MCF 10A (cell line): ENCODE measurements around the gene ANO4. TPM values are rescaled to one million over a fixed set of nuclear protein-coding genes. Genes with fewer than 3 reads are reported as not detected.

Source experiments
- BruUV-seq: library from RNA; stranded (reverse); fragments of 400-500 nt; replicated peaks from 2 replicates; lab custom pipeline; 2021; lab: Mats Ljungman, UMichigan
- CTCF ChIA-PET: fragments of 300-600 bp; sonication (Branson Sonifier 250); formaldehyde crosslinking; extraction: SDS; loops from one replicate; lab custom pipeline; 2021; ENCODE audit warnings: antibody characterized with exemption, inconsistent platforms; lab: Yijun Ruan, JAX
- POLR2A ChIA-PET: fragments of 300-600, 350-650 bp; sonication (Branson Sonifier 250); formaldehyde crosslinking; extraction: SDS; loops from one replicate; lab custom pipeline; 2020; ENCODE audit warnings: antibody characterized with exemption, inconsistent platforms; lab: Yijun Ruan, JAX
- DNase-seq: peaks from one replicate; pipeline ENCODE4 v3.0.0-alpha.2; 2018; ENCODE audit not compliant: unreplicated experiment
- H3K27ac Mint-ChIP-seq: one replicate; pipeline ENCODE4 v1.8.0; 2022; ENCODE audit warnings: mild to moderate bottlenecking, low read depth, mixed read lengths; ENCODE audit not compliant: unreplicated experiment
- H3K27me3 Mint-ChIP-seq: one replicate; pipeline ENCODE4 v1.8.0; 2022; ENCODE audit warnings: mixed read lengths; ENCODE audit not compliant: insufficient read depth, unreplicated experiment
- H3K36me3 Mint-ChIP-seq: one replicate; pipeline ENCODE4 v1.8.0; 2022; ENCODE audit warnings: mild to moderate bottlenecking, moderate library complexity, mixed read lengths; ENCODE audit not compliant: insufficient read depth, unreplicated experiment
- H3K4me1 Mint-ChIP-seq: one replicate; pipeline ENCODE4 v1.8.0; 2022; ENCODE audit warnings: mixed read lengths; ENCODE audit not compliant: insufficient read depth, unreplicated experiment
- H3K4me3 Mint-ChIP-seq: one replicate; pipeline ENCODE4 v1.8.0; 2022; ENCODE audit warnings: mild to moderate bottlenecking, moderate library complexity, mixed read lengths; ENCODE audit not compliant: unreplicated experiment
- H3K9me3 Mint-ChIP-seq: one replicate; pipeline ENCODE4 v1.8.0; 2022; ENCODE audit warnings: mixed read lengths; ENCODE audit not compliant: unreplicated experiment
- intact Hi-C: fragments of 100-400 bp; cut with micrococcal nuclease; formaldehyde crosslinking; loops from 2 replicates; pipeline ENCODE4 v1.14.1; 2022
- total RNA-seq: library from RNA; stranded (reverse); gene quantifications from 2 replicates; pipeline ENCODE4 v1.2.3, GENCODE V29; 2022
- TF ChIP-seq, protein P1 (sequence below): fragments of 200-600 bp; IDR thresholded peaks from one replicate; pipeline ENCODE4 v1.8.0; 2022; ENCODE audit warnings: antibody characterized with exemption, mild to moderate bottlenecking; ENCODE audit not compliant: unreplicated experiment

The ANO4 gene
- total RNA-seq, 1 experiment from 2014 or later, result 0.91 TPM

GRCh38 chr12:101068402-101068801 is 273.8 kb downstream of the ANO4 start:
- Mint-ChIP-seq H3K4me1 (peaks cover 6% of the 10 kb centered on the region), H3K36me3 (no peaks in the 10 kb centered on the region), H3K27me3 (no peaks in the 10 kb centered on the region), H3K27ac (no peak overlapping the region), H3K9me3 (peaks cover 7% of the 10 kb centered on the region), H3K4me3 (no peak overlapping the region)
- CTCF ChIA-PET, result no interaction called here
- TF ChIP-seq, protein P1, sequence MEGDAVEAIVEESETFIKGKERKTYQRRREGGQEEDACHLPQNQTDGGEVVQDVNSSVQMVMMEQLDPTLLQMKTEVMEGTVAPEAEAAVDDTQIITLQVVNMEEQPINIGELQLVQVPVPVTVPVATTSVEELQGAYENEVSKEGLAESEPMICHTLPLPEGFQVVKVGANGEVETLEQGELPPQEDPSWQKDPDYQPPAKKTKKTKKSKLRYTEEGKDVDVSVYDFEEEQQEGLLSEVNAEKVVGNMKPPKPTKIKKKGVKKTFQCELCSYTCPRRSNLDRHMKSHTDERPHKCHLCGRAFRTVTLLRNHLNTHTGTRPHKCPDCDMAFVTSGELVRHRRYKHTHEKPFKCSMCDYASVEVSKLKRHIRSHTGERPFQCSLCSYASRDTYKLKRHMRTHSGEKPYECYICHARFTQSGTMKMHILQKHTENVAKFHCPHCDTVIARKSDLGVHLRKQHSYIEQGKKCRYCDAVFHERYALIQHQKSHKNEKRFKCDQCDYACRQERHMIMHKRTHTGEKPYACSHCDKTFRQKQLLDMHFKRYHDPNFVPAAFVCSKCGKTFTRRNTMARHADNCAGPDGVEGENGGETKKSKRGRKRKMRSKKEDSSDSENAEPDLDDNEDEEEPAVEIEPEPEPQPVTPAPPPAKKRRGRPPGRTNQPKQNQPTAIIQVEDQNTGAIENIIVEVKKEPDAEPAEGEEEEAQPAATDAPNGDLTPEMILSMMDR, result no peak
- BruUV-seq, result no TSS peak
- DNase-seq, result no peak
- intact Hi-C loops, result no loop called here
- POLR2A ChIA-PET, result no interaction called here

GRCh38 chr12:101068836-101069235 is 274.3 kb downstream of the ANO4 start:
- POLR2A ChIA-PET, result no interaction called here
- no peaks in the 10 kb centered on the region for H3K27me3 Mint-ChIP-seq
- intact Hi-C loops, result no loop called here
- H3K4me1 Mint-ChIP-seq, result peaks cover 6% of the 10 kb centered on the region
- no peak for DNase-seq
- BruUV-seq, result no TSS peak
- peaks cover 7% of the 10 kb centered on the region for H3K9me3 Mint-ChIP-seq
- no peak overlapping the region for H3K4me3 Mint-ChIP-seq
- H3K27ac Mint-ChIP-seq, result no peak overlapping the region
- CTCF ChIA-PET, result no interaction called here
- H3K36me3 Mint-ChIP-seq, result no peaks in the 10 kb centered on the region
- TF ChIP-seq, protein P1, result no peak

DNA sequence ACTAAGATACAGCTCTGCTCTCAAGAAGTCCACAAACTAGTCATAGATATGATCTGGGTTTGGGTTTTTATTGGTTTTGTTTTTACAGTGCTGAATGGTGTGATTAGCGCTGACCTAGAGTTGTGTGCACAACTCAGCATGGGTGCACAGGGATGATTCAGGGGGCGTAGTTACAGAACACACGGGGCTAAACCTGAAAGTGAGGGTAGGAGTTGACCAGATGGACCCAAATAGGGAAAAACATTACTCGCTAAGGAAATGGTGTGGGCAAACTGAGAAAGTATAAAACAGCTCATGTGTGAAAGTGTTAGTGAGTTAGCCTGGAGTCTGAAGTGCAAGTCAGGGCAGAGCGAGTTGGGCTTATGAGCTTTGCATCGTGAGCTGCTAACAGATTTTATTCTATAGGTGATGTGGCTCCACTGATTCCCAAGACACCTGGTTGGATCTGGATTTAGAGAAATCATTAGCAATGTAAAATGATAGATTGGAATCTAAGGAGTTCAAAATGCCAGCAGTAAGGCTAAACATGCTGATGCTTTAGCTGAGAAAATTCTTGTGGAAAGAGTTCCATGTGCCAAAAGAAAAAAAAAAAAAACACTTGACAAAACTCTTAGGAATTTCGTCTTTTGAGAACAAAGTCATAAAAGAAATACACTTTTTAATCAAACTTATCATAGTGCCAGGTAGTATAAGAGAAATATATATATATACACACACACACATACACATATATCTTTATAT is 280.5 kb downstream of the ANO4 start:
- BruUV-seq, result no TSS peak

GRCh38 chr12:101076921-101077320 is 282.3 kb downstream of the ANO4 start:
- no peaks in the 10 kb centered on the region for H3K4me1 Mint-ChIP-seq
- no TSS peak for BruUV-seq
- no peaks in the 10 kb centered on the region for H3K36me3 Mint-ChIP-seq
- H3K27ac Mint-ChIP-seq, result no peak overlapping the region
- no peak for DNase-seq
- TF ChIP-seq, protein P1, result no peak
- no peaks in the 10 kb centered on the region for H3K27me3 Mint-ChIP-seq
- no peaks in the 10 kb centered on the region for H3K9me3 Mint-ChIP-seq
- CTCF ChIA-PET, result no interaction called here
- H3K4me3 Mint-ChIP-seq, result no peak overlapping the region
- POLR2A ChIA-PET, result no interaction called here
- intact Hi-C loops, result no loop called here

More for the DNA sequence above, 280.5 kb downstream of the ANO4 start:
- no peaks in the 10 kb centered on the region for H3K36me3 Mint-ChIP-seq
- ChIA-PET POLR2A (no interaction called here), CTCF (no interaction called here)
- H3K4me3 Mint-ChIP-seq, result no peak overlapping the region
- no peak for DNase-seq
- TF ChIP-seq, protein P1, result no peak
- no peak overlapping the region for H3K27ac Mint-ChIP-seq
- H3K9me3 Mint-ChIP-seq, result peaks cover 7% of the 10 kb centered on the region
- H3K4me1 Mint-ChIP-seq, result no peaks in the 10 kb centered on the region
- H3K27me3 Mint-ChIP-seq, result no peaks in the 10 kb centered on the region
- intact Hi-C loops, result no loop called here
